Left kidney (tissue), 2 donors: Measurements from ENCODE around the gene MIPEP. TPM values are rescaled to one million over a fixed set of nuclear protein-coding genes. Genes with fewer than 3 reads are reported as not detected.
"Not testable (repeated sequence)": the region's sequence is repeated elsewhere in the genome, so short reads cannot be mapped to it uniquely, and the experiment has no call there.

Source experiments
- DNase-seq: peaks from one replicate; pipeline ENCODE4 v3.0.0-alpha.2; 2013
- polyA plus RNA-seq: library from polyadenylated mRNA; unstranded; fragments of 120-200 nt; gene quantifications from one replicate; pipeline ENCODE4 v1.2.1, GENCODE V29; 2013; ENCODE audit not compliant: insufficient read length

Gene MIPEP
- polyA plus RNA-seq, 1 donor, result 31.6 TPM

DNA sequence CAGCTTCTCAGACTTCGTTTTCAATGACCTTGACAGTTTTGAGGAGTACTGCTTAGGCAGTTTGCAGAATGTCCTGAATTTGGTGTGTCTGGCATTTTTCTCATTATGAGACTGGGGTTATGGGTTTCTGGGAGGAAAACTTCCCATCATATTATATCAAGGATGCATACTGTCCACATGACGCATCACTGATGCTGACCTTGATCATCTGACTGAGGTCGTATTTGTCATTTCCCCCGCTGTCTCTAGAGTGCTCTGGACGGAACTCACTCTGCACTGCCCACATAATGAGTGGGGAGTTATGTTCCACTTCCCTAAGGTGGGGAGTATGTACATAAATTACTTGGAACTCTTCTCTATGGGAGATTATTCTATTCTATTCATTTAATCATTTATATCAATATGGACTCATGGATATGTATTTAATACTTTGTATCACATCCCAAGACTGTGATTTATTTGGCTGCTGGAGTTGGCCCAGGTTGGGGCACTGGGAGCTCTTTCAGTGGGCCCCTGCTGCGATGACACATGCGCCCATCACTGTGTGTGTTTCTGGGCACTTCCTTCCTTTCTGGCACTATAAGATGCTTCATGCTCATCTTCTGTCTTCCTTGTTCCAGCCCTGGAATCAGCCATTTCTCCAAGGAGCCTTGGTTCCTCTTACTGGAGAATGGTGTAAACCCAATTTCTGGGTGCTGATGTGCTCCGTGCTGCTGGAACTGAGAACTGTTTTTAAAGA lies 138.6 kb downstream of the MIPEP start:
- no peak for DNase-seq

DNA sequence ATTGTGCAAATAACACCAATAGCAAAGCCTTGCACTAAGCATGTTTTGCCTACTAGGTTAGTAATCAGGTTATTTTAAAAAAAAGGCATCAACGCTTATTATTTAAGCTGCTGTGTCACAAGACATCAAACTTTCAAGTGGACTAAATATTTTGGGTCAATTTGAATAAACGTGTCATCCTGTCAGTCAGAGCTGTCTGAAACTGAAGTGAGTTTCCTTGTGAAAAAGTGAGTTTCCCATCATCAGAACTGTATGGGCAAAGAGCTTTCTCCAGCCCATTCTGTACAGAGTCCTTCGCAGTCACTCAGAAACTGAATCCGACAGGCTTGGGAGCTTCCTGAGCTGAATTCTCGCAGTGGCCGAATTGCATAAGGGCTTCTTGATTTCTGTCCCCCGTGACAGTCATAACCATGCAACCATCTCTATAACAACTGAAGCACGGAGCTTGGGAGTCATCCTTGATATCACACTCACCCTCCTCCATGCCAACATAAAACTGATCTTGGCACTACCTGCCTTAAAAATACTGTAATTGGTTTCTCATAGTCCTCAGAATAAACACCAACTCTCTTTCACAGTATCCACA lies 139.8 kb downstream of the MIPEP start:
- DNase-seq, result peak; percentile 40

DNA sequence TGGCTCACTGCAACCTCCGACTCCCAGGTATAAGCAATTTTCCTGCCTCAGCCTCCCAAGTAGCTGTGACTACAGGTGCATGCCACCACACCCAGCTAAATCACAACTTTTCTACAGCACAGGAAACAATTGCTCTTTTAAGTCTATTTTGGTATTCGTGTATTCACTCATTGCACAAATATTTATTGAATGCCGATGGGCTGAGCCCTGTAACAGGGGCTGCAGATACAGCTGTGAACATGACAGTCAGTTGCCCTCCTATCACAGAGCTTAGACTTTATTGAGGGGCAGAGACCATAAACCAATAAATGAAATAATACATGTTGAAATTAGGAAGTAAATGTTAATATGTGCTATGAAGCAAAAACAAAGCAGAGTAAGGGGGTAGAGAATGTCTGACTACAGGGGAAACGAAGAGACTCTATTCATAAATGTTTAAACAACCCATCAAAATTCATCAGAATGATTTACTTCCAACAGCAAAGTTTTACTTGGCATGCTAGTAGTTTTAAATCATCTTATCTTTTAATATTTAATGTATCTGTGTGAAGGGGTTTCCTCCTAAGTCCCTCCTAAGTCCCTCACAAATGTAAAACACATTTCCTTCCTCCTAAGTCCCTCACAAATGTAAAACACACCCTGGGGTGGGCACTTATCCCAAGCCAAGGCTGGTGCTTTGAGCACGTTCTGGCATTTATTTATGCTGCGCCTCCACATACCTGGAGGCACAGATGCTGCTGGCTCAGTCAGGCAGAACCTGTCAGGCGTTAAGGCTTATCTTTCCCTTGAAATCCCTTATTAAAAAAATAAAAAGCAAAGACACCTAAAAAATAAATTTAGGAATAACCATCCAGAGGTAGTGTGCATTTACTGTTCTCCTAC lies 140.8 kb downstream of the MIPEP start:
- DNase-seq, result no peak

DNA sequence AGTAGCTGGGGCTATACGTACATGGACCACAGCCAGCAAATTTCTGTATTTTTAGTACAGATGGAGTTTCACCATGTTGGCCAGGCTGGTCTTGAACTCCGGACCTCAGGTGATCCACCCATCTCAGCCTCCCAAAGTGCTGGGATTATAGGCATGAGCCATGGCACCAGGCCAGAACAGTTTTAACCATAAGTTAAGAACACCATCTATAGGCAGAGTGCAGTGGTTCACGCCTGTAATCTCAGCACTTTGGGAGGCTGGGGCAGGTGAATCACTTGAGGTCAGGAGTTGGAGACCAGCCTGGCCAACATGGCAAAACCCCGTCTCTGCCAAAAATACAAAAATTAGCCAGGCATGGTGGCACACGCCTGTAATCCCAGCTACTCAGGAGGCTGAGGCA lies 143.1 kb downstream of the MIPEP start:
- not testable (repeated sequence) for DNase-seq

DNA sequence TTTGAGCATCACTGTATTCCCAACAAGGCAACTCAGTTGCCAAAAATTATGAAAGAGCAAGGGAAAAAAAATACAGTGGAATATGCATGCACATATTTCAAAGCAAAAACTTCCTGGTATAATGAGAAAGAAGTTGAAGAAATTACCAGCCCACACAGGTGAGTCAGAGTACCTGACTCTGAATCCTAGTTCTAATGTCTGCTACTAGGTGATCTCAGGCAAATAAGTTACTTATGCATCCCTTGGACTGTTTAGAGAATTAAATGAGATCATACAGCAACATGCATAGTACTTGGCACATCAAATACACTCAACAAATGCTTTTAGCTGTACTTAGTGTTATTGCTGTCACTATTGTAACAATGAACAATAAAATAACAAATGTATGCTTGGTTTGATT lies 144.9 kb downstream of the MIPEP start:
- no peak for DNase-seq

DNA sequence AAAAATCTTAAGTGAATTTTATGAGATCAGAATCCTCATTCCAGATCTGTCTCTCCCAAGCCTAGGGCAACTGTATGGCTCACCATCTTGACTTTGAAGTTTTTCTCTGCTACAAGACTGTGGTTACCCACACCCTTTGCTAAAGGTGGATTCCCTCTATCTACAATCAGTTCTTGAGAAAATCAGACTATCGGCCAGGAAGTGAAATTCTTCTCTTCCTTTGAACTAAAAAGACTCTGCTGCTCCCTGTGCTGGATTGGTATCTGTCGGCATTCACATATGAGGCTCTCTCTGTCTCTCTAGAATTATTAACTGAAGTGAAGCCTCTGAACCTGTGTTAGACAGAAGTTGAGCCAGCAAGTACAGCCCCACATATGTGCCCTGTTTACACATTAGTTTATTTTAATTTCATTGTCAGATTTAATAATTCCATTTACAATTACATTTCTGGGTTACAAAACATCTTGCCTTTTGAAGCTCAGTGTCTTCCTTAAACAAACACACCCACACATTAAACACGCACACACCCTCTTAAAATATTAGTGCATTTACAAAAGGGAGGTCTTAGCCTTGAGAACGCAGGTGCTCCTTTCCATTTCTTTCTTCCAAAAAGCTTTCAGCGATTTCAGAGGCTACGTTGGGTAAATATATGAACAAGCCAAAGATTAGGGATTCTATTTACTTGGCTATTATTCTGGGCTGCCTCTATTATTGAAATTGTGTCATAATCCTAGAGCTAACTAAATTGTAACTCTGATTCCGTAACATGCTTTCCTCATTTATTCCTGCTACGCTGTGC lies 145.7 kb downstream of the MIPEP start:
- DNase-seq, result no peak

DNA sequence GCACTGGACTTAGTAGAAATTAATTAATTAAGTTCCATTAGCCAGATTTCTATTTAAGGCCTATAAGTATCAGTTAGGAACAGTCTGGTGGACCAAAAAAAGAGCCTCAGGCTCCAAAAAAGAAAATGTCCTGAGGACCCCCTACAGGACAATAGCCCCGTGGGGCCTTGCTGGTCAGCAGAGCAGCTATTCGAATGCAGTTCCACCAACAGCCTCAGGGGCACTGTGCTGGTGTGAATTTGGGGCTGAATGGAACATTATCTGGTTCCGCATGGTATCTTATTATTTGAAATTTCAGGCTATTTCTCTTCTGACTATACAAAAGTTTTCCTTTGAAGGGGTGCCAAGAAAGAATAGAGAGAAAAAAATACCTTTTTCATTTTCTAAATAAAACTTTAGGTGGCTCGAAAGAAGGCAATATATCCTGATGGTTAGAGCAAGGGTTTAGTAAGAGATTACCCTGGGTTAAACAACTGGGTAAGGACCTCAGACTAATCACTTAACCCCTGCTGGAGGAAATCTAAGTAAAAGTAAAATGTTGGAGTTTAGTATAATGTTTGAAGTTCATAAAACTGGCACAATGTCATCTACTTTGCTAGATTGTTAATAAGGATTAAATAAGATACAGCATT lies 147.2 kb downstream of the MIPEP start:
- DNase-seq, result no peak

DNA sequence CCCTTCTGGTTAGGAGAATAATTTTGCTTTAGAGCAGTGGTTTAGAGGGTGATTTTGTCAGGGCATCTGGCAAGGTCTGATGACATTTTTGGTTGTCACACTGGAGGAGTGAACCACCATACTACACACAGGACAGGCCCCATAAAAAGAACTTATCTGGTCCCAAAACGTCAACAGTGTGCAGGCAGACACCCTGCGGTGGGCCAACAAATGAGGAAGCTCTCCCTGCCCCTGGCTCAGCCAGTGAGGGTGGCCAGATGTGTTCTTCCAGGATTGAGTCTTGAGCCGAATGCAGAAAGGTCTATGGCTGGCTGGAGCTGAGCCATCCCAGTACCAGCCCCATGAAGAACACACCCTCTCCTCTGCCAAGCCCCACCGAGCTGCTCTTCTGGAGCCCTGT lies 149.2 kb downstream of the MIPEP start:
- no peak for DNase-seq

DNA sequence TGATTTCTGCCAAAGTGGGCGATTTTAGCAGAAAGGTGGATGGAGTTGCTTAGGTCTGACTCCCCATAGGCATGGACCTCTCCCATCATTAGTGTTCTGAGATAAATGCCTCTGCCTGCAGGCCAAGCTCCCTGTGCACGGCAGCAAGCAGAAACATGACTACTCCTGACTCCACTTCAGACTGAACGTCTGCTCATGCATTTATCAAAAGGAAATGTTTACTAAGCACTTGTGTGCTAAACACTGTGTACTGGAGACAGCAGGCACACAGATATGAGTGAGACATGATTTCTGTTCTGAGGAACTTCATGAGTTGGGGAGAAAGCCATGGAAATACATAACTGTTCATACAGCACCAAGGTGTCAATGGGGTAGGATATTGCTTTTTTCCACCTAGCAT lies 149.6 kb downstream of the MIPEP start:
- DNase-seq, result no peak

DNA sequence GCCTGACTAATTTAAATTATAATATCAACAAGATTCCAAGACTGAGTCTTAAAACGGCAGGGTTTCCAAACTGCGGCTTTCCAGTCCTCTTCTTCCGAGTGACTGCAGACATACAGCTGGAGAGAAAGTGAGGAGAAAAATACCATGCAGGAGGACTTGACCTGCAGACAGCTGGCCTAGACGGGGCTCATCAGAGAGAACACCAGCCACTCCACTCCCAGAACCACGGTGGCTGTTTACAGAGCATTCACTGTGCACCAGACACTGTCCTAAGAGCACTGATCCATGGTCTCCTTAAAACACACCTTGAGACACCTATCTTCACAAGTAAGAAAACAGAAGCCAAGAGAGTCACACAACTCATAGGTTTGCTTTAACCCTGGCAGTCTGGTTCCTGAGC lies 152.7 kb downstream of the MIPEP start:
- DNase-seq, result no peak

DNA sequence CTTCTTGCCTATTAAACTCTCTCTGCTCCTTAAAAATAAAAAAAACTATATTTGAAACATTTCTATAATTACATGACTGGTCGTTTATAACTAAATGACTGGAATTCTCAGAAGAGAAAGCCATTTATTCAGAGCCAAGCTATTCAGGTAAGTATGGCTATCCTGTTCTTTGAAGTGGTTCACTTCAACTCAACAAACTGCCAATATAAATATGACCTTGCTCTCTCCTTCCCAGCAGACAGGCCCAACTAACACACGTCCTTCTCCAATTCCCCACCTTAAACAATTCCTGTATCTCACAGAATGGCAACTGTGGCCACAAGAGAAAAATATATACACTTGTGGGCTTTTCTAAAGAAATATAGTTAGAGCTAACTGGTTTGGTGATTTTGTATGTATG lies 153.9 kb downstream of the MIPEP start:
- DNase-seq, result no peak

DNA sequence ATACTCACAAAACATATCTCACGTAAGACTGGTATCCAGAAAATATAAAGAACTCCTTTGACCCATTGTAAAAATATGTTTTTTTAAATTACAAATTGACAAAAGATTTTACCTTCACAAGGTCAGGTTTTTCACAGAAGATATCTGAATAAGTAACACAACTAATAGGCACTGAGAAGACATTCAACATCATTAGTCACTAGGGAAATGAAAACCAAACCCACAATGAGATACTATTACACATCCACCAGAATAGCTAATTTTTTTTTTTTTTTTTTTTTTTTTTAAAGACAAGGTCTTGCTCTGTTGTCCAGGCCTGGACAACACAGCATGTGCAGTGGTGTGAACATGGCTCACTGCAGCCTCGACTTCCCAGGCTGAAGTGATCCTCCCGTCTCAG lies 157.5 kb downstream of the MIPEP start:
- DNase-seq, result no peak

DNA sequence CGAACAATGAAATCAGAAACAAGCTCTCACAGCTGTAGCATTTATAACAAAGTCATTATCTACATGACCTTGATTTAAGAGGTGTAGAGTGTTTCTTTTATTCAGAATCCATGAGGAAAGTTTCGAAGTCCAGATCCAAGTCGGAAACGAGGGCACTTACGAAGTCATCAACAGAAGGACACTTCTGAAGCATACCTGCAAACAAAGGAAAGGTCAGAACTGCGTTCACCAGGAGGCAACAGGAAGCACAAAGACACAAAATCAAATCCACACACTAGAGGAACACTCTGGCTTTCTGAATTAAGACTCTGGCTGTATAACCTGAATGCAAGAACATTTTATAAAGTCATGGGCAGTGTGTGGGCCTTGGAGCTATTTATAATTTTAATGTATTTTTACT lies 158.9 kb downstream of the MIPEP start:
- no peak for DNase-seq

DNA sequence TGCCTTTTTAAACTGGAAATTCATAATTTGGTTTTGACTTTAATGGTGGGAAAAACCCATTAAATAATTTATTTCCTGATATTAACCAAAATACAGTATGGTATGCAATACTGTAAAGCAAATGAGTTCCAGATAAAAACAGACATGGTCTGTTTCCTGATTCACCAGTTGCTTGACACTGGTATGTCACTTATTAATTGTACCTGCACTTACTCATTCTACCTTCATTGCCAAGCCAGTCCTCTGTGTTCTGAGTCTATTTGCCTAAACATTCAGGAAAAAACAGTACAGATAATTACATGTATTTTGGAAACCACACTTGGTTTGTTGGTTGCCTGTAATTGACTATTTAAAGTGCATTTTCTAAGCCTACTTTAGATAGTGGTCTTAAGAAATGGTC lies 159.7 kb downstream of the MIPEP start:
- no peak for DNase-seq

DNA sequence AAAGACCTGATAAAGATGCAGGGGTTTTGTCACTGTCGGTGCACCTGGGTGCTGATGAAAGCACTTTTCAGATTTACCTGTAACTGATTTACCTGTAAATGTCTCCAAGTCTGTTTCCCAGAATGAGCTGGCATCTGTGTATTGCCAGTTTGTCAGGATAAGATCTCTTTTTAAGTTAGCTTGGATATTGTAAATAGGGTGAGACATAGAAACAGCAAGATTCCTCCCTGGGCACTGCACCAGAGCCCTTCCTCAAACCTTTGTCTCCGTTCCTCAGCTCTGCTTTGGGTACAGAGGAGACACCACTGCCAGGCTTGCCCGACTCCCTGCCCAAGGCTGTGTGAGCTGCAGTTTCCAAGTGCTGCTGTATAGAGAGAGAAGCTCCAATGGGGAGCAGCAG lies 160.4 kb downstream of the MIPEP start:
- DNase-seq, result no peak

DNA sequence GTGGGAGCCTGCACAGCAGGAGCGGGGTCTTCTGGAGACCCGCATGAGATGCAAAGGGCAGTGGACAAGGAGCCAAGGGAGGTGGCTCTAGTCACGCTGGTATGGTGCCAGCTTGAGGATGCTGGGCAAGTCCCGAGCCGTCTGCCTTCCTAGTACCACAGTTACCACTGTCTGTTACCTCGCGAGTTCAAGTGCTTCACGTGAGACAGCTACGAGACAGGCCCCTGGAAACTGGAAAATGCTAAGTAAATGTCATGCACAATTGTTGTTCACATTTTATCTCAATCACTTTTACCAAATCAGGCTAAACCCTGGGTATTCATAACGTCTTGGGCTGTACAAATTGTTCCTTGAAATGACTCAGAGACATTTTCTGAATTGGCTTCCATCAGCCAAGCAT lies 163.3 kb downstream of the MIPEP start:
- DNase-seq, result no peak

DNA sequence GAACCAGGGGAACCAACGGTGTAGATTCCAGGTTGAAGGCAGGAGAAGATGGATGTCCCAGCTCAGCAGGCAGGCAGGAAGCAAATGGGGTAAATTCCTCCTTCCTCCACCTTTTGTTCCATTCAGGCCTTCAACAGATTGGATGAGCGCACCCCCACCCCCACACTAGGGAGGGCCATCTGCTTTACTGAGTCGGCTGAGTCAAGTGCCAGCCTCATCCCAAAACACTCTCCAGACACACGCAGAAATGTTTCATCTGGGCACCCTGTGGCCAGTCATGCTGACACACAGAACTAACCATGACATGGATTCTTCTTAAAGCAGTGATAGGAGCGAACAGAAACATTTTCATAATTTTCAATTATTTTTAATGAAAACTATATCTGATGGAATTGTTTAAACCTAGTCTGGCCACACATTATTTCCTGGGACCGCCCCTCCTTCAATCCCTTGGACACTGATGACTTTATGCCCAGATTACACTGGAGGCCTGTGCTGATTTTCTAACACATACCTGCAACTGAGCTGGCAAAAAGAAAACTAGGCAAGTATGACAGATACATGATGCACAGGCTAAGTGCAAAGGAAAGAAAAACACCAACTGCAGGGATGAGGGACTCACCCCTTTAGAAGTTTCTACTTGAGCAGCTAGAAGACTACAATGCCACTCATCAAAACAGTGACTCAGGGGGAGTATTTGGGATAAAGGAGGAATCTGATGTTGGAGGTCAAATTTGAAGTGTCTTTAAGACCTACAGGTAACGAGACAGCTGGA lies 164.8 kb downstream of the MIPEP start:
- DNase-seq, result no peak

DNA sequence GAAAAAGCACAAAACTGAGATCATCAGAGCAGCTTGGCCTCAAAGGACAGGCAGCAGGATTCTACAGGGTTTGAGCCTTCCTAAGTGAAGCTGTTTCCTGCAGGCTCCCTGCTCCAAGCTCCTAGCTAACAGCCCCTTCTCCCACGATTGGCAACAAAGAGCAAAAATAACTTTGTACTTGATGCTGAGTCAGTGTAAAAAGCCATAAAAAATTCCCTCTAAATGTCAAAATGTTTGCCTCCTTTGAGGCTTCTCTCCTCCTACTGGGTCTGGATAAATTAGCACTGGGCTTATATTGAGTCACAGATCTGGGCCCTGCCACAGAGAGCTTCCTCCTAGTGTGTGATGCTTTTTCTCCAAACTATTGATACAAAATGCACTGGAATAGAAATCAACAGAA lies 165.7 kb downstream of the MIPEP start:
- no peak for DNase-seq

DNA sequence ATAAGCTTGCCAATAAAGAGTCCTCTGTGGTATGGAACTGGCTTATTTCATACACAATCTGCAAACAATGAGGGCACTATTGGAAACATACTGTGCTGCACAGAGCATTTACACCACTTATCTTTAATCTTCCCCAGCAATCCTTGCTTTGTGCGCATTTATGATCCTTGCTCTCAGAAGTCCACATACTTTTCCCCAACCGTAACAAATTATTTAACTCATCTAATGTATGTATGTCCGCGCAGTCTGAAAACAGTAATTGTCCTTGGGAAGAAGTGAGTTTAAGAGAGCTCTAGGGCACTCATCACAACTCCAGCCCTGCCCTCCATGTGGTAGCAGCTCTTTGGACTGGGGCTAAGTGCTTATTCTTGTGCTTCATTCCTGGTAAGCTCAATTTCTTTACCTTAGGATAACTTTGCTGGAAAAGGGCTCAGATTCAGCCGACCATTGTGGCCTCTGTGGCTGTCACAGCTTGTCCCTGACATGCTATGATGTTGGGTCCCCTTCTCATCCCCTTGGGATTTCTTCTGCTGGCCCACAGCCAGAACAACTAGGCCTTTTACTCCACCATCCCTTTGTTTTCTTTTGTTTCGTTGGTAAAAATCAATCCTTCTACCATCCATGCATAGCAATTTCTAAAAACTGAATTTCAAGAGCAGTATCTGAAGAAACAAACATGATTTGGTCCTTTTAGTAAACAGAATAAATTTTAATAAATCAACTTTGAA lies 166.3 kb downstream of the MIPEP start:
- no peak for DNase-seq

DNA sequence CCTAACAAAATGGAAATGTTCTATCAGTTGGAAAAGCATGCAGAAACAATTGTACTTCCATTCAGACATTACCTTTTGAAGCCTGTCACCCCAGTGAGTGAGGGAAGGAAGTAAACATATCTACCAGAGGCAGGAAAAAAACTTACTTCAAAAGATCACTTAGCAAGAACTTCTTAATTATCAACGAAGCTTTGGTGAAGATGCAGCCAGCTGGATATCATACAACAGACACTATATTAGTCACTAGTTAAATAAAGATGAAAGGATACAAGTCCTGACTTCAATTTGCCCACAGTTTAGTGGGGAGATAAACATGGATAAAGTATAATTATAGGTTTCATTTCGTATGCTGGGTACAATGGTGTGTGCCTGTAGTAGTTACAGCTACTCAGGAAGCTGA lies 170.2 kb downstream of the MIPEP start:
- no peak for DNase-seq
